Heart left ventricle (tissue), 13 donors: ENCODE measurements around the gene PIPOX.

ENCODE experiments used
- CTCF ChIP-seq, 12 donors: fragments of 200-600 bp; sonication (generic) in 4 of 12; IDR thresholded peaks; one replicate each; pipeline versions ENCODE4 v1.5.0 to v1.8.0; 2018 to 2022; ENCODE audit warnings: antibody characterized with exemption in 12 of 12, mild to moderate bottlenecking in 5 of 12
- POLR2A ChIP-seq, 2 donors: fragments of 450-650 bp; IDR thresholded peaks; one replicate each; pipeline ENCODE4 v1.6.1; 2017; ENCODE audit warnings: antibody characterized with exemption in 2 of 2, mild to moderate bottlenecking in 2 of 2, moderate library complexity in 2 of 2
- donor health status: ischemic (EF 13 %, LVEDD 7.1; RV severe dilation, severe dysfunction).
- donor health status: DM: no; HTN: yes; CAD: no.
- donor health status: DM: no; HTN: no; CAD: no.
- donor health status: ischemic (EF 25% LVEDD 6.9; RV normal size, moderate dysfunction).
- donor health status: ischemic (EF 25% LVEDD 5.7; RV mildly dilated, moderate dysfunction).
- donor health status: ischemic (EF 35%, LVEDD 5.7; RV mildly dilated, moderate dysfunction).
- donor health status: nonischemic (EF 11% LVEDD 7.7; RV severe dilation, severe dysfunction).
- donor health status: DM: yes; HTN: yes; CAD: no.
- donor health status: PGD.
- donor health status: ischemic (EF 29% LVEDD 5.4; RV normal size, mild dysfunction).
- donor health status: nonischemic (EF 23%, LVEDD 6.1; RV moderate dilation, normal function).

DNA sequence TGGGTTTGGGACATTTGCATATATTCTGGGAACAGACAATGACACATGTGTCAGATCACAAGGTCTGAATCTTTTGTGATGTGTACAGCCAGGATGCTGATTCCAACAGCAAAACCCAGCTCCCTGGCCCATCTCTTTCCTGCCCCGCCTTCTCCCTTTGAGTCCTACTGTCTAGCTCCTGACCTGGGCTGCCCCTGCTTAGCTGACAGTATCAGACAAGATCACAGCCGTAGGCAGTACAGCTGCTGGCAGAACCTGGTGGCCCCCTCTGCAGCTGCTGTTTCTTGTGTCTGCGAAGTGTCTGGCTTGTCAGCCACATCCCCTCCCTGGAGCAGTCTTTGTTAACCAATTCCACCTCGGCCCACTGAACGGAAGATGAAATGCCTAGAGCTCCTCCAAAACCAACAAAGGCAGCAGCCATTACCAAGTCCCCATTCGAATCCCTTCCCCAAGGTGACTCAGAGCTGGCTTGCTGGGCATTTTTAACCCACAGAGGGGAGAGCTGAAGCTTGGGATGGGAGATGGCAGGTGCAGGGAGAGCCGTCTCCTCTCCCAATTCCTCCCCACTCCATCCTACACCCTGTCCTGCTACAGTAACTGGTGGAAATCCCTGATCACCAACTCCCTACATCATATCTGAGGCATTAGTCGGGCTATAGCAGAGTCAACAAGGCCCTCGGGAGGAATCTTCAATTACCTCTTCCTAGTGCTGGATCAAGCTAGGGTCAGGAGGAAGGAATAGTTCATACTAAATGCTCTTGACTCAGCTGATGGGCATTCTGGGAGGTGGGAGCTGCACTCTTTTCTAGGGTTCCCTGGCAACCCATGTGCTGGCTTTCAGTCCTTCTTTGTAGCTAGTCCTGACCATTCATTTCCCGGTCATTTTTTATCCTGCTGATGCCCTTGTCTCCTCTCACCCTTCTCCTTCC, 5.8 kb downstream of the PIPOX start:
- TF ChIP-seq CTCF (IDR thresholded peaks at IDR 0.05) = no peak
- TF ChIP-seq POLR2A (IDR thresholded peaks at IDR 0.05) = no peak
